CD8-positive, alpha-beta memory T cell (primary cell): ENCODE data around the gene WNT16. TPM values are rescaled to one million over a fixed set of nuclear protein-coding genes. Genes with fewer than 3 reads are reported as not detected.

Experiments used
- CTCF ChIA-PET: fragments of 350-600 bp; sonication (Branson Sonifier 250); formaldehyde crosslinking; loops from one replicate; lab custom pipeline; 2021; ENCODE audit warnings: antibody characterized with exemption; lab: Charles Lee
- POLR2A ChIA-PET: fragments of 350-600 bp; sonication (Branson Sonifier 250); formaldehyde crosslinking; loops from one replicate; lab custom pipeline; 2021; ENCODE audit warnings: antibody characterized with exemption; lab: Charles Lee
- DNase-seq, 5 donors: peaks; one replicate each; pipeline versions ENCODE4 v3.0.0 to v3.0.0-alpha.2; 2020 to 2022; ENCODE audit warnings: mixed read lengths in 1 of 5
- H3K27ac ChIP-seq: one replicate; pipeline ENCODE4 v1.7.0; 2013; ENCODE audit warnings: low read depth, mild to moderate bottlenecking, low read length, moderate library complexity
- H3K27me3 ChIP-seq: 2 replicates; pipeline ENCODE4 v1.7.0; 2013; ENCODE audit warnings: low read length, mild to moderate bottlenecking; ENCODE audit not compliant: insufficient read depth, poor library complexity, severe bottlenecking
- H3K36me3 ChIP-seq: 2 replicates; pipeline ENCODE4 v1.7.0; 2013; ENCODE audit warnings: mild to moderate bottlenecking, low read length, moderate library complexity; ENCODE audit not compliant: insufficient read depth
- H3K4me1 ChIP-seq: 2 replicates; pipeline ENCODE4 v1.7.0; 2013; ENCODE audit warnings: mild to moderate bottlenecking, low read length, moderate library complexity; ENCODE audit not compliant: insufficient read depth
- H3K4me3 ChIP-seq: 2 replicates; pipeline ENCODE4 v1.7.0; 2013; ENCODE audit warnings: mild to moderate bottlenecking, low read length
- H3K9me3 ChIP-seq: 2 replicates; pipeline ENCODE4 v1.7.0; 2013; ENCODE audit warnings: mild to moderate bottlenecking, low read length
- H3K27ac Mint-ChIP-seq, 8 donors: one replicate each; pipeline ENCODE4 v1.8.0; 2020 to 2021; ENCODE audit warnings: mixed read lengths in 8 of 8, mild to moderate bottlenecking in 6 of 8, inconsistent platforms in 3 of 8, moderate library complexity in 3 of 8
- H3K27me3 Mint-ChIP-seq, 2 donors: one replicate each; pipeline ENCODE4 v1.8.0; 2020 to 2021; ENCODE audit warnings: mixed read lengths in 2 of 2, mild to moderate bottlenecking in 1 of 2, moderate library complexity in 1 of 2
- H3K36me3 Mint-ChIP-seq, 3 donors: one replicate each; pipeline ENCODE4 v1.8.0; 2020 to 2021; ENCODE audit warnings: mixed read lengths in 3 of 3, inconsistent platforms in 1 of 3, mild to moderate bottlenecking in 1 of 3
- H3K4me1 Mint-ChIP-seq, 3 donors: one replicate each; pipeline ENCODE4 v1.8.0; 2020 to 2021; ENCODE audit warnings: mixed read lengths in 3 of 3, inconsistent platforms in 1 of 3, mild to moderate bottlenecking in 1 of 3
- H3K4me3 Mint-ChIP-seq, 7 donors: one replicate each; pipeline ENCODE4 v1.8.0; 2020 to 2021; ENCODE audit warnings: mixed read lengths in 7 of 7, mild to moderate bottlenecking in 6 of 7, moderate library complexity in 4 of 7, inconsistent platforms in 2 of 7
- H3K9me3 Mint-ChIP-seq, 5 donors: one replicate each; pipeline ENCODE4 v1.8.0; 2020 to 2022; ENCODE audit warnings: mixed read lengths in 5 of 5, mild to moderate bottlenecking in 3 of 5, moderate library complexity in 2 of 5, inconsistent platforms in 1 of 5
- polyA plus RNA-seq: library from polyadenylated mRNA; unstranded; fragments of 300-500 nt; fragmentation: Illumina TruSeq; gene quantifications from one replicate; pipeline ENCODE4 v1.2.3, GENCODE V29; 2021
- total RNA-seq, 2 experiments: library from RNA; stranded (reverse); gene quantifications; one replicate each; pipeline ENCODE4 v1.2.3, GENCODE V29; 2021

WNT16 gene
- total and polyA plus RNA-seq, 3 experiments from 2014 or later = 0.09 TPM; not detected in 2

- Mint-ChIP-seq H3K9me3 (no peaks in the 10 kb centered on the region), H3K27me3 (peaks cover 58 to 84% of the 10 kb centered on the region in 2 donors), H3K27ac (peak overlapping the region in 1 of 8 donors; percentile 15), H3K4me1 (peaks cover 20 to 26% (median 24%) of the 10 kb centered on the region in 3 donors), H3K4me3 (peak overlapping the region; percentile 30 to 82 (median 64)), H3K36me3 (no peaks in the 10 kb centered on the region)
- ChIA-PET CTCF (no interaction called here), POLR2A (interaction anchor here (0.6 kb wide), 1 partner anchor 18 kb away, joined by 4 read pairs; no protein-coding TSS in a partner anchor)
- no peaks in the 10 kb centered on the region for H3K9me3 ChIP-seq
- H3K36me3 ChIP-seq = no peaks in the 10 kb centered on the region
- H3K27me3 ChIP-seq = peaks cover 38% of the 10 kb centered on the region
- no peak overlapping the region for H3K4me3 ChIP-seq
- no peak overlapping the region for H3K27ac ChIP-seq
- no peak for DNase-seq
- H3K4me1 ChIP-seq = peaks cover 8% of the 10 kb centered on the region
These were observed 1.4 kb downstream of the WNT16 start for GRCh38 chr7:121330053-121330833.

GRCh38 chr7:121331048-121331447 lies 2.2 kb downstream of the WNT16 start:
- no peaks in the 10 kb centered on the region for H3K9me3 Mint-ChIP-seq
- POLR2A ChIA-PET = interaction anchor here (0.6 kb wide), 1 partner anchor 18 kb away, joined by 4 read pairs; no protein-coding TSS in a partner anchor
- no peaks in the 10 kb centered on the region for H3K36me3 Mint-ChIP-seq
- peak overlapping the region in 1 of 8 donors; percentile 8 for H3K27ac Mint-ChIP-seq
- no peaks in the 10 kb centered on the region for H3K36me3 ChIP-seq
- DNase-seq = no peak
- H3K9me3 ChIP-seq = no peaks in the 10 kb centered on the region
- H3K4me3 ChIP-seq = no peak overlapping the region
- H3K4me1 Mint-ChIP-seq = peaks cover 20 to 26% (median 24%) of the 10 kb centered on the region in 3 donors
- CTCF ChIA-PET = no interaction called here
- no peak overlapping the region for H3K27ac ChIP-seq
- peak overlapping the region in 1 of 7 donors; percentile 1 for H3K4me3 Mint-ChIP-seq
- peaks cover 52 to 79% of the 10 kb centered on the region in 2 donors for H3K27me3 Mint-ChIP-seq
- peaks cover 8% of the 10 kb centered on the region for H3K4me1 ChIP-seq
- peaks cover 41% of the 10 kb centered on the region for H3K27me3 ChIP-seq

DNA sequence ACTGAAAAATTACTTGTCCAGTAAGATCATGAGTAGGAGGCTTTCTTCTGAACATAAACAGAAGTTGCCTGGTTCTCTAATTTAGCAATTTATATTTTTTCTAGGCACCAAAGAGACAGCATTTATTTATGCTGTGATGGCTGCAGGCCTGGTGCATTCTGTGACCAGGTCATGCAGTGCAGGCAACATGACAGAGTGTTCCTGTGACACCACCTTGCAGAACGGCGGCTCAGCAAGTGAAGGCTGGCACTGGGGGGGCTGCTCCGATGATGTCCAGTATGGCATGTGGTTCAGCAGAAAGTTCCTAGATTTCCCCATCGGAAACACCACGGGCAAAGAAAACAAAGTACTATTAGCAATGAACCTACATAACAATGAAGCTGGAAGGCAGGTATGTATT lies 2.8 kb downstream of the WNT16 start:
- no peaks in the 10 kb centered on the region for H3K36me3 Mint-ChIP-seq
- H3K4me1 Mint-ChIP-seq = peaks cover 20 to 26% (median 24%) of the 10 kb centered on the region in 3 donors
- Histone ChIP-seq H3K4me3 (no peak overlapping the region), H3K27ac (no peak overlapping the region), H3K9me3 (no peaks in the 10 kb centered on the region), H3K27me3 (peaks cover 41% of the 10 kb centered on the region), H3K4me1 (peaks cover 8% of the 10 kb centered on the region), H3K36me3 (no peaks in the 10 kb centered on the region)
- POLR2A ChIA-PET = no interaction called here
- H3K4me3 Mint-ChIP-seq = no peak overlapping the region
- H3K27me3 Mint-ChIP-seq = peaks cover 49 to 73% of the 10 kb centered on the region in 2 donors
- no peaks in the 10 kb centered on the region for H3K9me3 Mint-ChIP-seq
- DNase-seq = no peak
- H3K27ac Mint-ChIP-seq = peak overlapping the region in 1 of 8 donors; percentile 8
- CTCF ChIA-PET = no interaction called here

DNA sequence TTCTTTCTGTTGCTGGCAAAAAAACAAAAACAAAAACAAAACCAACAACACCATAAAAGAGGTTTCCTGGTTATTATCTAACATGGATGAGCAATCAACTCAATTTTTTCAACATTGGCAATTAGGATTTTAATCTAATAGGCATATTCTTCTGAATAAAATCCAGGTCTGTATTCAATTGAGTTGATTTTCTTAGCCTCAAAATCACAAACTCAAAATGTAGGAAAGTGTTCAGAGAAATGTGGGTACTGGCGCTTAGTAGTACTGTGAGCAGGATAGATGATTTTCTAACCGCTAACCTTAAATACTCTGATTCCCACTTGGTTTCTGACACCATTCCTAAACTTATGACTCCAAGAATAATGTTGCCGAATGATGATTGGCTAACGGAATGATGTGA lies 5.6 kb downstream of the WNT16 start:
- H3K4me1 ChIP-seq = peaks cover 8% of the 10 kb centered on the region
- no peak overlapping the region for H3K4me3 ChIP-seq
- CTCF ChIA-PET = no interaction called here
- H3K9me3 ChIP-seq = no peaks in the 10 kb centered on the region
- Mint-ChIP-seq H3K27me3 (peaks cover 32 to 48% of the 10 kb centered on the region in 2 donors), H3K27ac (no peak overlapping the region), H3K4me3 (no peak overlapping the region), H3K9me3 (no peaks in the 10 kb centered on the region), H3K36me3 (peaks cover 0 to 4% (median 0%) of the 10 kb centered on the region in 3 donors), H3K4me1 (peaks cover 10 to 13% (median 12%) of the 10 kb centered on the region in 3 donors)
- H3K27me3 ChIP-seq = peaks cover 27% of the 10 kb centered on the region
- POLR2A ChIA-PET = no interaction called here
- no peak overlapping the region for H3K27ac ChIP-seq
- DNase-seq = no peak
- H3K36me3 ChIP-seq = no peaks in the 10 kb centered on the region

- CTCF ChIA-PET = no interaction called here
- peaks cover 5 to 6% (median 6%) of the 10 kb centered on the region in 3 donors for H3K4me1 Mint-ChIP-seq
- Histone ChIP-seq H3K4me1 (peaks cover 2% of the 10 kb centered on the region), H3K27ac (no peak overlapping the region), H3K9me3 (no peaks in the 10 kb centered on the region), H3K27me3 (peaks cover 20% of the 10 kb centered on the region), H3K36me3 (no peaks in the 10 kb centered on the region), H3K4me3 (no peak overlapping the region)
- H3K4me3 Mint-ChIP-seq = no peak overlapping the region
- no peaks in the 10 kb centered on the region for H3K9me3 Mint-ChIP-seq
- no peak overlapping the region for H3K27ac Mint-ChIP-seq
- H3K27me3 Mint-ChIP-seq = peaks cover 26 to 41% of the 10 kb centered on the region in 2 donors
- DNase-seq = no peak
- peaks cover 0 to 4% (median 0%) of the 10 kb centered on the region in 3 donors for H3K36me3 Mint-ChIP-seq
- POLR2A ChIA-PET = no interaction called here
These were observed 6.3 kb downstream of the WNT16 start for GRCh38 chr7:121334875-121335648.

DNA sequence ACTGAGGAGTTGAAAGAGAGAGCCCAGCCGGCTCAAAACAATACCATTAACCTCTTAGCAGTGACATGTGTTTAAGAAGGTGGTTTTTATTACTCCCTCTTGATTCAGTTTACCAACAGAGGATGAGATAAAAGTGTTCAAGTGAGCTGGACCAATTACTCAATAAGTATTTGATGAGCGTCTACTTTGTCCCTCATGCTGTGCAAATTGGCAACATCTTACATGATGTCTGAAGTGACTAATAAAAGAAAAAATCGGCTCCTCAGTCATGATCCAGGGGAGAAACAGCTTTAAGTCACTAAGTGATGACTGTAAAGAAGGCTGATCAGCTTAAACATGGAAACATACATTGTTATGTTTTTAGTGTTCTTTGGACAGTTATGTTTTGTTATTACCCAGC lies 7.8 kb downstream of the WNT16 start:
- no peak overlapping the region for H3K27ac ChIP-seq
- H3K27me3 Mint-ChIP-seq = peaks cover 13 to 26% of the 10 kb centered on the region in 2 donors
- H3K4me3 Mint-ChIP-seq = no peak overlapping the region
- DNase-seq = no peak
- CTCF ChIA-PET = no interaction called here
- H3K9me3 Mint-ChIP-seq = no peaks in the 10 kb centered on the region
- peaks cover 9% of the 10 kb centered on the region for H3K27me3 ChIP-seq
- POLR2A ChIA-PET = no interaction called here
- no peaks in the 10 kb centered on the region for H3K4me1 ChIP-seq
- H3K4me3 ChIP-seq = no peak overlapping the region
- H3K27ac Mint-ChIP-seq = no peak overlapping the region
- H3K36me3 Mint-ChIP-seq = peaks cover 0 to 4% (median 0%) of the 10 kb centered on the region in 3 donors
- no peaks in the 10 kb centered on the region for H3K9me3 ChIP-seq
- no peaks in the 10 kb centered on the region for H3K4me1 Mint-ChIP-seq
- H3K36me3 ChIP-seq = no peaks in the 10 kb centered on the region

GRCh38 chr7:121337398-121337797 lies 8.6 kb downstream of the WNT16 start:
- no peaks in the 10 kb centered on the region for H3K36me3 ChIP-seq
- no peak overlapping the region for H3K27ac Mint-ChIP-seq
- H3K4me1 ChIP-seq = no peaks in the 10 kb centered on the region
- H3K4me1 Mint-ChIP-seq = no peaks in the 10 kb centered on the region
- H3K4me3 ChIP-seq = no peak overlapping the region
- POLR2A ChIA-PET = no interaction called here
- peaks cover 0 to 6% (median under 1%) of the 10 kb centered on the region in 3 donors for H3K36me3 Mint-ChIP-seq
- H3K27me3 Mint-ChIP-seq = peaks cover 5 to 18% of the 10 kb centered on the region in 2 donors
- H3K9me3 Mint-ChIP-seq = no peaks in the 10 kb centered on the region
- no peaks in the 10 kb centered on the region for H3K9me3 ChIP-seq
- no peak for DNase-seq
- no peak overlapping the region for H3K4me3 Mint-ChIP-seq
- no peak overlapping the region for H3K27ac ChIP-seq
- CTCF ChIA-PET = no interaction called here
- H3K27me3 ChIP-seq = peaks cover 5% of the 10 kb centered on the region

GRCh38 chr7:121339082-121339481 lies 10.3 kb downstream of the WNT16 start:
- H3K4me3 ChIP-seq = no peak overlapping the region
- no peak overlapping the region for H3K4me3 Mint-ChIP-seq
- DNase-seq = no peak
- H3K27ac ChIP-seq = no peak overlapping the region
- H3K9me3 ChIP-seq = no peaks in the 10 kb centered on the region
- H3K36me3 Mint-ChIP-seq = peaks cover 0 to 9% (median 4%) of the 10 kb centered on the region in 3 donors
- H3K36me3 ChIP-seq = no peaks in the 10 kb centered on the region
- peaks cover 5 to 14% of the 10 kb centered on the region in 2 donors for H3K27me3 Mint-ChIP-seq
- ChIA-PET CTCF (no interaction called here), POLR2A (no interaction called here)
- no peaks in the 10 kb centered on the region for H3K9me3 Mint-ChIP-seq
- no peak overlapping the region for H3K27ac Mint-ChIP-seq
- no peaks in the 10 kb centered on the region for H3K4me1 Mint-ChIP-seq
- peaks cover 5% of the 10 kb centered on the region for H3K27me3 ChIP-seq
- H3K4me1 ChIP-seq = no peaks in the 10 kb centered on the region
